ENCODE data around the gene ZDHHC18. TPM values are rescaled to one million over a fixed set of nuclear protein-coding genes. Genes with fewer than 3 reads are reported as not detected.

ZDHHC18 gene
- total and polyA plus RNA-seq, 2 of the 8 experiments (the other 6 are each of a cell fraction or from before 2014, with no cell fraction given): 29.7 to 49.8 TPM

DNA sequence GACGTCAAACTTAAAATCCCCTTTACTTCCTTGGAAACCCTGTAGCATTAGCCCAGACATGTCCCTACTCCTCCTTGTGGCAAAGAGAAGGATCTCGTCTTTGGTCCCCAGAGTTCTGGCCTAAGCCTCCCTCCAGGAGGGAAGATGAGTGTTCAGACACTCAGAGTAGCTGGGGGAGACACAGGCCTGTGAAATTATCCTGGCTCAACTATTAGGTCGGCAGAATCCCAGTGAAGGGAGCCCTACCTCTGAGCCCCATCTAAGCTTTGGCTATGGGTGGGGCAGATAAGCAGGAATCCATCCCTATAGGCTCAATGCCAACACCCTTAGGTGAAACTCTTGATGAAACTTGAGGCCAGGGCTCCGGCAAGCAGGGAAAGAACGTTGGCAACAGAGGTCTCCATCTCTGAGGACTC lies 34.8 kb downstream of the ZDHHC18 start:
- ChIA-PET POLR2A (ENCODE audit: partially characterized antibody) (interaction anchor here (0.8 to 1.3 kb wide), 2 partner anchors 29 to 49 kb away, joined by 3 to 6 read pairs; partner anchors contain the start of gene GPN2), CTCF (ENCODE audit: partially characterized antibody) (interaction anchor here (0.9 to 22.8 kb wide), 13 partner anchors 11 to 565 kb away, joined by 3 to 547 read pairs (median 8); partner anchors contain the start of genes GPATCH3, GPN2 and PIGV)
- no peak overlapping the region for H3K14ac ChIP-seq (ENCODE audit: insufficient read length)
- no peak overlapping the region for H2BK5ac ChIP-seq (ENCODE audit: low read depth, low read length)
- H4K5ac ChIP-seq (ENCODE audit: insufficient read length, low read depth, low read length): no peak overlapping the region
- H2BK12ac ChIP-seq (ENCODE audit: low read depth, low read length): no peak overlapping the region
- no peak overlapping the region for H3K56ac ChIP-seq (replicated peaks; ENCODE audit: insufficient read length, low read depth, low read length)
- no peak overlapping the region for H2BK15ac ChIP-seq (ENCODE audit: low read length)
- no peak overlapping the region for H4K8ac ChIP-seq (ENCODE audit: extremely low read depth, insufficient read depth, low read length)
- 83% methylated on average over 5 of the region's 5 CpGs; no CpG with 5 or more reads in 1 of the 2 experiments for WGBS, 2 experiments (ENCODE audit: extremely low coverage in 1 of 2, insufficient coverage in 1 of 2, insufficient read length in 1 of 2, insufficient replicate concordance in 2 of 2, low coverage in 1 of 2, low lambda C conversion rate in 2 of 2, missing lambda C conversion rate in 1 of 2)
- H3K4me1 ChIP-seq (replicated peaks in 1 of 4; ENCODE audit: control insufficient read depth in 3 of 4, insufficient read depth in 4 of 4, low read length in 3 of 4): peaks cover 0 to 27% (median 22%) of the 10 kb centered on the region in 4 experiments; a peak in 6 of 7 replicates
- no peaks in the 10 kb centered on the region for H3K9me3 ChIP-seq (ENCODE audit: insufficient read depth in 2 of 2, low read depth in 1 of 2, low read length in 1 of 2)
- H4K20me1 ChIP-seq (replicated peaks in 1 of 2; ENCODE audit: control insufficient read depth in 1 of 2, insufficient read depth in 2 of 2, low read length in 2 of 2): peaks cover 0 to under 1% of the 10 kb centered on the region in 2 experiments
- H3K4me3 ChIP-seq (ENCODE audit: extremely low read depth in 1 of 4, insufficient read depth in 2 of 4, low read depth in 3 of 4, low read length in 4 of 4): no peak overlapping the region
- no peak overlapping the region for H3K4ac ChIP-seq (replicated peaks; ENCODE audit: insufficient read length, low read depth, low read length)
- no peak overlapping the region for H3K4me2 ChIP-seq (ENCODE audit: insufficient read depth in 1 of 2, low read depth in 2 of 2, low read length in 2 of 2)
- H4K91ac ChIP-seq (replicated peaks; ENCODE audit: insufficient read length, low read length): no peak overlapping the region
- peaks cover 9% of the 10 kb centered on the region for H3K23me2 ChIP-seq (ENCODE audit: low read depth, low read length)
- no peaks in the 10 kb centered on the region for H3K79me1 ChIP-seq (ENCODE audit: low read depth, low read length)
- no peak for FAIRE-seq
- DNase-seq (ENCODE audit: low read depth in 1 of 2, low spot score in 2 of 2): no peak
- H3K27me3 ChIP-seq (replicated peaks in 1 of 4; ENCODE audit: control insufficient read depth in 3 of 4, extremely low read depth in 1 of 4, insufficient read depth in 3 of 4, low read length in 3 of 4): peaks cover 4 to 13% (median 12%) of the 10 kb centered on the region in 4 experiments; a peak in 5 of 7 replicates
- H2BK120ac ChIP-seq (replicated peaks; ENCODE audit: low read depth, low read length): no peak overlapping the region
- H2AK5ac ChIP-seq (ENCODE audit: low read depth, low read length): no peak overlapping the region
- no peaks in the 10 kb centered on the region for H3K79me2 ChIP-seq (ENCODE audit: control insufficient read depth in 1 of 2, insufficient read depth in 2 of 2, low read length in 2 of 2)
- no peak overlapping the region for H2AFZ ChIP-seq (ENCODE audit: low read length)
- no peaks in the 10 kb centered on the region for H3K36me3 ChIP-seq (ENCODE audit: control insufficient read depth in 2 of 4, insufficient read depth in 4 of 4, low read length in 3 of 4)
- no peak overlapping the region for H3K27ac ChIP-seq (ENCODE audit: low read depth, low read length)
- H3K23ac ChIP-seq (ENCODE audit: insufficient read length): no peak overlapping the region
- no peak overlapping the region for H3K9ac ChIP-seq (replicated peaks in 1 of 4; ENCODE audit: extremely low read depth in 1 of 4, low read depth in 3 of 4, low read length in 3 of 4)
- no peak overlapping the region for H3K18ac ChIP-seq (ENCODE audit: extremely low read depth, low read length)
- no peak overlapping the region for H2BK20ac ChIP-seq (ENCODE audit: low read length)
- TF ChIP-seq RAD21 (IDR thresholded peaks at IDR 0.05 in 1 of 2, conservative IDR thresholded peaks at IDR 0.05 in 1 of 2; ENCODE audit: low read depth in 2 of 2, low read length in 2 of 2): peak; percentile 24 to 38; a peak in 2 of 4 replicates
- TF ChIP-seq RBBP5 (IDR thresholded peaks at IDR 0.05; ENCODE audit: borderline replicate concordance, low read depth, low read length): no peak
- no peak for TF ChIP-seq RNF2 (IDR thresholded peaks at IDR 0.05; ENCODE audit: borderline replicate concordance, low read depth, low read length, missing control alignments, poor library complexity, severe bottlenecking)
- no peak for TF ChIP-seq CREB1 (IDR thresholded peaks at IDR 0.05)

All from H1 (cell line).